GM21360 (cell line): ENCODE data around the gene CSMD2.
"Not testable (repeated sequence)": the region's sequence is repeated elsewhere in the genome, so short reads cannot be mapped to it uniquely, and the experiment has no call there.

Source experiments
- ATAC-seq: cut with Tn5 transposase; IDR thresholded peaks from one replicate; pipeline ENCODE4 v1.9.1; 2021; ENCODE audit warnings: mild to moderate bottlenecking, moderate library complexity; ENCODE audit not compliant: unreplicated experiment

Gene CSMD2

GRCh38 chr1:34164771-34165391, at the start of gene CSMD2:
TSS of gene CSMD2 (minus strand) at chr1:34165230. CDS start at chr1:34165097, 133 bp downstream.
- no peak for ATAC-seq

- no peak for ATAC-seq
These were observed 48.9 kb upstream of the CSMD2 start for GRCh38 chr1:34213956-34214355.

DNA sequence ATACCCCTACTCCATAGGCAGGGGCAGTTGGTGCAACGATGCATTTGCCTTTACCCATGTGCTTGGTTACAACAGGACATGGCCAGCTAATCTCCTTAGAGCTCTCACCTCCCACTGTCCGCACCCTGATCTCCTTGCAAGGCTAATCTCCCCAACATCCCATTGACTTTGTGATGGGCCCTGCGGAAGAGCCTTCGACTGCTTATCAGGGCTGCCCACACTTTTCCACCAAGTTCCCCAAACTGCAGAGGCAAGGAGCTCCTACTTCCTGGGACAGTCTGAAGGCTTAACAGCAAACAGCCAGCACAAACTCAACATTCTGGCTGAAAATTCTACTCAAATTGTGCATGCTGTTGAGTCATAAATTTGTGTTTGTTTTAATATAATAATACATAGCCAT, 47.6 kb upstream of the CSMD2 start:
- ATAC-seq: no peak

DNA sequence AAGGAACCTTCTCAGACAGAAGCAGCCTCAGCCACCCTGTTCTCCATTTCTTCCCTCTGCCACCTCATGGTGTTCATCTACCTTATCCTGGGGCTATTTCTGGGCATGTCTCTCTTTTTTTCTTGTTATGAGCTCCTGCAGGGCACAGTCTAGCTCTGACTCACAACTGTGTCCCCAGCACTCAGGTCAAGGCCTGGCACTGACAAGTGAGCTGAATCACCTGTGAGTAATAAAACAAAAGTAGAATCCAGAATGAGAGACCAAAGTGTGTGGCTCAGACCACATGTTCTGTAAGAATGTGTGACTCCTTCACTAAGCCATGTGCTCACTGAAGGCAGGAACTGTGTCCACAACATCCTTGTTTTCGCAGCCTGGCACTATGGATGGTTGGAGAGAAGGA, 34.9 kb upstream of the CSMD2 start:
- ATAC-seq: no peak

GRCh38 chr1:34192621-34193020, 27.6 kb upstream of the CSMD2 start:
- ATAC-seq: no peak

GRCh38 chr1:34190692-34191091, 25.7 kb upstream of the CSMD2 start:
- ATAC-seq: no peak

GRCh38 chr1:34188985-34189384, 24.0 kb upstream of the CSMD2 start:
- no peak for ATAC-seq

- no peak for ATAC-seq
These were observed 23.4 kb upstream of the CSMD2 start for GRCh38 chr1:34188418-34188817.

GRCh38 chr1:34186741-34187494, 21.9 kb upstream of the CSMD2 start:
- no peak for ATAC-seq

DNA sequence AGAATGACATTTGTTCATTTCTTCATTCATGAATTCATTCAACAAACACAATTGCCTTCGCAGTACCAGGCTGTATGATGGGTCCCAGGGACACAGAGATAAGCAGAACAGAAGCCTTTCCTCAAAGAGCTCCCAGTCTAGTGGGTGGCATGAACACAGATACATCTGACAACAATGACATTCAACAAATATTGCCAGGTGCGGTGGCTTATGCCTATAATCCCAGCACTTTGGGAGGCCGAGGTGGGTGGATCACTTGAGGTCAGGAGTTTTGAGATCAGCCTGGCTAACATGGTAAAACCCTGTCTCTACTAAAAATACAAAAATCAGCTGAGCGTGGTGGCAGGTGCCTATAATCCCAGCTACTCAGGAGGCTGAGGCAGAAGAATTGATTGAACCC, 18.4 kb upstream of the CSMD2 start:
- ATAC-seq: not testable (repeated sequence)

- ATAC-seq: no peak
These were observed 13.0 kb upstream of the CSMD2 start for GRCh38 chr1:34178072-34178471.

GRCh38 chr1:34176830-34177603, 12.0 kb upstream of the CSMD2 start, which contains the start of gene C1orf94:
TSS of gene C1orf94 (plus strand) at chr1:34176907. CDS start at chr1:34177790, 883 bp downstream.
- ATAC-seq: no peak

GRCh38 chr1:34175744-34176143, 10.7 kb upstream of the CSMD2 start:
- no peak for ATAC-seq

DNA sequence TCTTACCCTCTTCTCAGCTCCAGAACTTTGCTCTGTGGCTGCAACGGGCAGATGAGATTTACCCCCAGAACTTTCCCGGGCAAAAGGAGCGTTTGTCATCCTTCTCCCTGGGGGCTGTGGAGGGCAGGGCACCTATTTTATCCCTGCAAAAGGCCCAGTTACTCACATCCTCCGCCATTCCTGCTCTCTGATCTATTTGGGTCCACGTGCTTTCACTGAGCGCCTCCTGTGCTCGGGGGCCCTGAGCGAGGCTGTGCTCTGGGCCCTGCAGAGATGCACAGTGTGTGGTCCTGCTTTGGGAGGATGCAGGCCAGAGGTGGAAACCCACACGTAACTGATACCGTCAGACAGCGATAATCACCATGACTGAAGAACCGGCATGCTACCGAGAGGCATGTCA, 2.4 kb upstream of the CSMD2 start:
- ATAC-seq: no peak

DNA sequence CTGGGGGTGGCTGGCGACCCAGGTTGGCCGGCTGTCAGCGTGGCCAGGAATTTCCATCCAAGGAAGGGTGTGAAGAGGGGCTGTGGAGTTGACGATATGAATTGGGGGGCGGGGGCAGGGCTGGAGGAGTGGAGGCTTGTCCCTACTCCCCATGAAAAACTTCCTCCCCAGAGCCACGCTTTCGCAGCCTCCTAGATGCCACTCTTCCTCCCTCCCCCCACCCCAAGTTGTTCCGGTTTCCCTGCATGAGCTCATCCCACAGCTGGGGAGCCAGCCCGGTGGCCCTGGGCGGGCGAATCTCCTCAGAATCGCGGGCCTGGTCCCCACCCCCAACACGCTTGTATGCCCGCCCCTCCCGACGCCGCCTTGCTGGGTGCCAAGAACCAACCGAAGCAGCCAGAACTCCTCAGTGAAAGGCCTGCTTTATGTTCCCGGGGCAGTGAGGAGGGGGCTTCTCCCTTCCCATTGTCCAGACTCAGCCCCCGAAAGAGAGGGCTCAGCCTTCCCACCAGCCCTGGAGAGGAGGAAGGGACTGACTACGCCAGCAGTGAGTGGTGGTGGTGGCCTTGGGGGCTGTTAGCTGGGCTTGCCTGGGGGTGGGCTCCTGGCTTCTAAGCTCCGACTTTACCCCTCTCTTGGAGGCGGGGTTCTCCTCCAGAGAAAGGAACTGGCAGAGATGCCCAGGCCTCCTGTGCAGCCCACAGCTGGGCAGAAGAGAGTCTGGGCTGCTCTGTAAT, 1.8 kb upstream of the CSMD2 start:
- no peak for ATAC-seq

DNA sequence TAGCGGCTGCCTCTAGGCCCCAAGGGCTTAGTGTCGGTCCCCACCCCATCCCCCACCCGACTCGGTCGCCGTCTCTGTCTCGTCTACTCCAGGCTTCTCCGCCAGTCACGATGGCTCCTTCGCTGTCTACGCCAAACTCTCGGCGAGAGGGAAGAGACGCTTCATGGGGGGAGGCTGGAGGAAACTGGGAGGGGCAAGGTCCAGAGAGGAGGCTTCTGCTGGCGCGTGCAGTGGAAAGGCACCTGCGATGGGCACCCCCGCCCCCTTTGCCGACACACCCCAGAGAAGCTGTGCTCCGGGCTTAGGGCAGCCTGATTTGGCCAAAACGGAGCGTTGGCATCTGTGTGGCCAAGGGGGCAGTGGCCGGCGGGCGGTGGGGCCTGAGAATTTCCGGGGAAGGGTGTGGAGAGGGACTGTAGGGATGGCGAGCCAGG, 1.2 kb upstream of the CSMD2 start:
- no peak for ATAC-seq

DNA sequence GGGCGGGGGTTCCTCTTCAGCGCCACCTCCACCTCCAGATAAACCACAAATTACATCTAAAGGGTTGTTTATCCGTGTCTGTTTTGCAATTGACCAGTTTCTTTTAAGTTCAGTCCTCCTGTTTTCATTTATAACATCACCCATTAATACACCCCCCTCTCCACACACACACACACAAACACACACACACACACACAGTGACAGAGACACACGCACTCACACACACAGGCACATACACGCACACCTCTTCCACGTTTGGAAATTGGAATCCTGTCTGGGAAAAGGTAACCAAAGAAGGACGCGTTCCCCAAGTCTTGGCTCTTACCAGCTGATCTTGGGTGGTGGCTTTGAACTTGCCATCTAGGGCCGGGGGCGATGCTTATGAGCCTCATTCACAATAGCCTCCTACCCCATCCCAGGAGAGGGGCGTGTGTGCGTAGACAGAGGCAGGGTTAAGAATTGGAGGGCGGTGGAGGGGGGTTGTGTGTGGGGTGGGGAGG, 442 bp upstream of the CSMD2 start:
- no peak for ATAC-seq

DNA sequence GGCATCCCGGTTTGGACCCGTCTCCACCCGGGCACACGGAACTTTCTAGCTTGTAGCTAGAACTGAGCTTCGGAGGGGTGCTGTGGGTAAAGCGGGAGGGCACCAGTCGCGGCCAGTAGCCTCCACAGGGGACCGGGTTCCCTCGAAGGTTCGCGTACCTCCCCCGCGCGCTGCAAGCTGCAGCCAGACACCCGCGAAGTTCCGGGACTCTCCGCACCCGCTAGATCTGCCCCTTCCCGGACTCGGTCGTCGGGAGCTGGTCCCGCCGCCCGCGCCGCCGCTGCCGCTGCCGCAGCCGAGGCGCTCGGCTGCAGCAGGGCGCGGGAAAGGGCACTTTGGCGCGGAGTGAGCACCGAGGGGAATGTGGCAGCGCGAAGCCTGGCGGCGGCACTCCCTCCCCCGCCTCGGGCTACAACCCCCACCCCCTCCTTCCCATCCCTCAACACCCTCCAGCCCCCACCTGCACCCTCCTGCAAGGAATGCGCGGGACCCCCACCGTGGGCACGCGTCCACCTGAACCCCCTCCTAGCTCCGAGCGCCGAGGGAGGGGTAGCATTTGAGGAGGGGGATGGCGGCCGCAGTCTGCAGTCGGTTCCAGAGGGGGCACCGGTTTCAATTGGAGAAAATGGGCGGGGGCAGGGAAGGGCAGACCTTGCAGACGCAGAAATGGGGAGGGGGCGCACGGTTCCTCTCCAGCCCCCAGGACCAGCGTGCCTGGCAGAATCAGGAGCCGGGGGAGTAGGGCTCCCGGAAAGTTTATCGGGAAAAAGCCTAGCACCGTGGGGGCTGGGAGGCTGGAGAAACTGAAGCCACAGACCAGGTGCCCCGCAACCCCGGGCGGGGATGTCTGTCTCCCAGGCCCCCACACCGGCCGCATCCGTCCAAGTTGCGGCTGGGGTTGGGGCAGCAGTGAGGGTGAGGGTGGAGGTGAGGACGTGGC, 968 bp downstream of the CSMD2 start:
- ATAC-seq: no peak

DNA sequence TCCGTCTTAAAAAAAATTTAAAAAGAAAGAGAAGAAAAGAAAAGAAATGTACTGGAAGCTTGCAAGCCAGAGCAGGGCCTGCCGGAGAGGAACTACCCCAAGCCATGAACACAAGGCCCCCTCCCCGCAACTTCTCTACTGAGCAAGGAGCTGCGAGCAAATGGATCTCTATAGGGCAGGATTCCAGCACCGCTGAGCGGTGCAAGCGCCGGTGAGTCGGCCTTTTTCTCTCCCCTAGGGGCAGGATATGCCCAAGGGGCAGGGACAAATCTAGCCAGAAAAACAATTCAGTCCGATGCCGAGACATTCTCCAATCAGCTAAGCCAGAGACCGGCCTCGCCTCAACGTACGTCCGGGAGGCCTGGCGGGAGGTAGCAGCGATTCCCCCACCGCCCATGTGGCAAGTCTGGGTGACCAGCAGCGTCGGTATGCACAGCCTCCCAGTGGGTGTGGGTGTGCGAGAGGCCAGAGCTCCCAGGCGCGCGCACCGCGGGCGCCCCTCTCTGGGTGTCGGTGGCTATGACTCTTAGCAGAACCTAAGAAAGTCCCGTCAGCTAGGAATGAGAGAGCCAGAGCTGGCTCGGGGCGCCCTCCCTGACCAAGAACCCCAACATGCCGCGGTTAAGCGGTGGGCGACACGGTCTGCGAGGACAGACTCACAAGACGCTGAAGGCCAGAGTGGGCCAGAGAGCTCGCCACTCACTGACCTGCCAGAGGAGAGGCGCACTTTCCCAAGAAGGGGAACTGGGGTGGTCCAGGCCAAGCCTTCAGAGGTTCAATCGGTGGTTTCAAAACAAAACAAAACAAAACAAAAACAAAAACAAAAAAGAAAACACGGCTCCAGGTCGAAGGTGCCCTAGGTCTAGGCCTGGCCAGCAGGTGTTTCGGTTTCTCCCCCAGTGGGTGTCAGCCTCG, 1.9 kb downstream of the CSMD2 start:
- no peak for ATAC-seq
